Measurements from ENCODE around the gene C9orf43.

Gene C9orf43

GRCh38 chr9:113368982-113369854, 41.3 kb upstream of the C9orf43 start:
- Histone ChIP-seq H3K4me1 (peaks cover 0 to 5% (median 0%) of the 10 kb centered on the region in 4 donors), H3K36me3 (peaks cover 11 to 16% (median 16%) of the 10 kb centered on the region in 3 donors), H3K27ac (no peak overlapping the region), H3K27me3 (no peaks in the 10 kb centered on the region), H3K9me3 (no peaks in the 10 kb centered on the region), H3K4me3 (no peak overlapping the region)
- TF ChIP-seq CTCF (IDR thresholded peaks at IDR 0.05): no peak
- intact Hi-C loops (cut with DNase I; ENCODE audit: low total_unique reads): no loop called here
- DNase-seq: no peak

GRCh38 chr9:113369855-113370140, 40.7 kb upstream of the C9orf43 start:
- no peak for DNase-seq
- Histone ChIP-seq H3K27me3 (no peaks in the 10 kb centered on the region), H3K9me3 (no peaks in the 10 kb centered on the region), H3K4me3 (no peak overlapping the region), H3K4me1 (peaks cover 0 to 5% (median 0%) of the 10 kb centered on the region in 4 donors), H3K36me3 (peaks cover 17 to 19% (median 17%) of the 10 kb centered on the region in 3 donors), H3K27ac (no peak overlapping the region)
- intact Hi-C loops (cut with DNase I; ENCODE audit: low total_unique reads): loop anchor here (10.0 kb wide), 1 partner anchor 55 kb away; no protein-coding TSS in a partner anchor
- no peak for TF ChIP-seq CTCF (IDR thresholded peaks at IDR 0.05)

GRCh38 chr9:113370806-113371325, 39.7 kb upstream of the C9orf43 start:
- intact Hi-C loops (cut with DNase I; ENCODE audit: low total_unique reads): loop anchor here (10.0 kb wide), 1 partner anchor 56 kb away; no protein-coding TSS in a partner anchor
- TF ChIP-seq CTCF (IDR thresholded peaks at IDR 0.05): no peak
- H3K27me3 ChIP-seq: no peaks in the 10 kb centered on the region
- no peak overlapping the region for H3K27ac ChIP-seq
- H3K9me3 ChIP-seq: no peaks in the 10 kb centered on the region
- peaks cover 17 to 19% (median 17%) of the 10 kb centered on the region in 3 donors for H3K36me3 ChIP-seq
- H3K4me3 ChIP-seq: no peak overlapping the region
- DNase-seq: no peak
- peaks cover 0 to 15% (median 7%) of the 10 kb centered on the region in 4 donors for H3K4me1 ChIP-seq

GRCh38 chr9:113372059-113372458, 38.5 kb upstream of the C9orf43 start:
- intact Hi-C loops (cut with DNase I; ENCODE audit: low total_unique reads): loop anchor here (10.0 kb wide), 1 partner anchor 57 kb away; no protein-coding TSS in a partner anchor
- Histone ChIP-seq H3K4me1 (peaks cover 0 to 15% (median 12%) of the 10 kb centered on the region in 4 donors), H3K27me3 (no peaks in the 10 kb centered on the region), H3K4me3 (no peak overlapping the region), H3K36me3 (peaks cover 17 to 19% (median 17%) of the 10 kb centered on the region in 3 donors), H3K9me3 (no peaks in the 10 kb centered on the region), H3K27ac (no peak overlapping the region)
- TF ChIP-seq CTCF (IDR thresholded peaks at IDR 0.05): no peak
- DNase-seq: no peak

- intact Hi-C loops (cut with DNase I; ENCODE audit: low total_unique reads): loop anchor here (10.0 kb wide), 1 partner anchor 58 kb away; no protein-coding TSS in a partner anchor
- Histone ChIP-seq H3K4me1 (peaks cover 0 to 20% (median 13%) of the 10 kb centered on the region in 4 donors), H3K4me3 (no peak overlapping the region), H3K9me3 (no peaks in the 10 kb centered on the region), H3K36me3 (peaks cover 17 to 19% (median 17%) of the 10 kb centered on the region in 3 donors), H3K27ac (no peak overlapping the region), H3K27me3 (no peaks in the 10 kb centered on the region)
- no peak for TF ChIP-seq CTCF (IDR thresholded peaks at IDR 0.05)
- no peak for DNase-seq
These were observed 37.3 kb upstream of the C9orf43 start for GRCh38 chr9:113373256-113373655.

All from tibial artery (tissue), 4 donors.